GM12865 (cell line): ENCODE results near the gene RFX5.
A peak's percentile ranks its signal among the peaks of the same experiment; 100 is the strongest.

ENCODE experiments used
- DNase-seq: peaks from one replicate; pipeline ENCODE4 v3.0.0; 2010; ENCODE audit warnings: low read depth
- H3K4me3 ChIP-seq: 2 replicates; pipeline ENCODE4 v1.5.1; 2011; ENCODE audit warnings: mild to moderate bottlenecking, low read depth, low read length, control low read depth
- CTCF ChIP-seq: IDR thresholded peaks from 2 replicates; pipeline ENCODE4 v1.5.1; 2011; ENCODE audit warnings: low read length, control low read depth, low read depth, inconsistent platforms; ENCODE audit not compliant: insufficient read depth; ENCODE audit errors: missing control alignments

Gene RFX5

GRCh38 chr1:151369302-151369610, 22.2 kb upstream of the RFX5 start:
- DNase-seq = no peak
- no peak overlapping the region for H3K4me3 ChIP-seq
- TF ChIP-seq CTCF = no peak

GRCh38 chr1:151368393-151369301, 21.6 kb upstream of the RFX5 start:
- TF ChIP-seq CTCF = no peak
- H3K4me3 ChIP-seq = no peak overlapping the region
- DNase-seq = no peak

- DNase-seq = no peak
- no peak for TF ChIP-seq CTCF
- no peak overlapping the region for H3K4me3 ChIP-seq
Measured at GRCh38 chr1:151367658-151368392, 20.8 kb upstream of the RFX5 start.

GRCh38 chr1:151364996-151365395, 17.9 kb upstream of the RFX5 start:
- TF ChIP-seq CTCF = peak; percentile 4
- DNase-seq = no peak
- H3K4me3 ChIP-seq = no peak overlapping the region

GRCh38 chr1:151362308-151363155, 15.5 kb upstream of the RFX5 start:
- TF ChIP-seq CTCF = no peak
- no peak for DNase-seq

GRCh38 chr1:151361883-151362282, 14.8 kb upstream of the RFX5 start:
- TF ChIP-seq CTCF = no peak
- no peak overlapping the region for H3K4me3 ChIP-seq
- no peak for DNase-seq

More at GRCh38 chr1:151362308-151363155, 15.5 kb upstream of the RFX5 start:
- H3K4me3 ChIP-seq = no peak overlapping the region
